NCI-H2196 (cell line): Measurements from ENCODE around the gene DAZAP1.
"Not testable (repeated sequence)": the region's sequence is repeated elsewhere in the genome, so short reads cannot be mapped to it uniquely, and the experiment has no call there.

Experiments
- DNase-seq: peaks from one replicate; lab custom pipeline; 2025; ENCODE audit not compliant: unreplicated experiment; lab: John Stamatoyannopoulos, UW

DAZAP1 gene

GRCh38 chr19:1439525-1440417 lies 32.4 kb downstream of the DAZAP1 start:
- DNase-seq = not testable (repeated sequence)

- DNase-seq = no peak
Measured at GRCh38 chr19:1440418-1440801, 33.0 kb downstream of the DAZAP1 start.

GRCh38 chr19:1441022-1441426 lies 33.6 kb downstream of the DAZAP1 start:
- DNase-seq = no peak

- DNase-seq = no peak
Measured at GRCh38 chr19:1441677-1442438, 34.5 kb downstream of the DAZAP1 start.

GRCh38 chr19:1445185-1445931 lies 38.0 kb downstream of the DAZAP1 start:
- peak; percentile 82 for DNase-seq

GRCh38 chr19:1445932-1446712 lies 38.7 kb downstream of the DAZAP1 start:
- peak; percentile 84 for DNase-seq

- no peak for DNase-seq
Measured at GRCh38 chr19:1446713-1447481, 39.5 kb downstream of the DAZAP1 start.

GRCh38 chr19:1447504-1447903 lies 40.1 kb downstream of the DAZAP1 start:
- DNase-seq = no peak

GRCh38 chr19:1447944-1448343 lies 40.6 kb downstream of the DAZAP1 start:
- no peak for DNase-seq

GRCh38 chr19:1449467-1450442 lies 42.4 kb downstream of the DAZAP1 start, which contains the start of gene APC2:
TSS of gene APC2 (plus strand) at chr19:1450121. CDS start at chr19:1453002, 2,881 bp downstream.
- DNase-seq = peak; percentile 73

- DNase-seq = no peak
Measured at GRCh38 chr19:1450735-1451731, 43.6 kb downstream of the DAZAP1 start.

GRCh38 chr19:1451916-1452801 lies 44.8 kb downstream of the DAZAP1 start:
- no peak for DNase-seq

- DNase-seq = no peak
Measured at GRCh38 chr19:1452802-1453524, 45.6 kb downstream of the DAZAP1 start.

- peak; percentile 63 for DNase-seq
Measured at GRCh38 chr19:1453525-1454364, 46.4 kb downstream of the DAZAP1 start.

- DNase-seq = peak; percentile 70
Measured at GRCh38 chr19:1455002-1455335, 47.6 kb downstream of the DAZAP1 start.
